Chondrocyte (in vitro differentiated cells): ENCODE measurements around the gene EDN3. TPM values are rescaled to one million over a fixed set of nuclear protein-coding genes. Genes with fewer than 3 reads are reported as not detected.

Experiments used
- DNase-seq: peaks from one replicate; pipeline ENCODE4 v3.0.0; 2021; ENCODE audit warnings: mixed read lengths, low spot score
- H3K27ac Mint-ChIP-seq: one replicate; pipeline ENCODE4 v1.8.0; 2021; ENCODE audit warnings: mild to moderate bottlenecking, moderate library complexity, mixed read lengths; ENCODE audit not compliant: unreplicated experiment
- H3K27me3 Mint-ChIP-seq: 2 replicates; pipeline ENCODE4 v1.8.0; 2021; ENCODE audit warnings: low read depth, mixed read lengths
- H3K36me3 Mint-ChIP-seq: 2 replicates; pipeline ENCODE4 v1.8.0; 2021; ENCODE audit warnings: low read depth, mixed read lengths
- H3K4me1 Mint-ChIP-seq: 2 replicates; pipeline ENCODE4 v1.8.0; 2021; ENCODE audit warnings: low read depth, mild to moderate bottlenecking, mixed read lengths
- H3K4me3 Mint-ChIP-seq: one replicate; pipeline ENCODE4 v1.8.0; 2021; ENCODE audit warnings: mild to moderate bottlenecking, moderate library complexity, mixed read lengths; ENCODE audit not compliant: unreplicated experiment
- H3K9me3 Mint-ChIP-seq: 2 replicates; pipeline ENCODE4 v1.8.0; 2021; ENCODE audit warnings: low read depth, mixed read lengths
- CTCF ChIP-seq: fragments of 200-600 bp; sonication (generic); IDR thresholded peaks from 2 replicates; pipeline ENCODE4 v1.5.0; 2021; ENCODE audit warnings: antibody characterized with exemption, mild to moderate bottlenecking, moderate library complexity
- total RNA-seq: library from RNA; stranded (reverse); gene quantifications from 3 replicates; pipeline ENCODE4 v1.2.1, GENCODE V29; 2021

The EDN3 gene
- total RNA-seq, 1 donor from 2014 or later = 0.55 TPM

GRCh38 chr20:59360934-59361333 is 60.5 kb downstream of the EDN3 start:
- no peaks in the 10 kb centered on the region for H3K36me3 Mint-ChIP-seq
- no peak for TF ChIP-seq CTCF
- no peak overlapping the region for H3K27ac Mint-ChIP-seq
- H3K4me1 Mint-ChIP-seq = no peaks in the 10 kb centered on the region
- no peaks in the 10 kb centered on the region for H3K9me3 Mint-ChIP-seq
- H3K4me3 Mint-ChIP-seq = no peak overlapping the region
- no peak for DNase-seq
- peaks cover 3% of the 10 kb centered on the region for H3K27me3 Mint-ChIP-seq

- Mint-ChIP-seq H3K36me3 (no peaks in the 10 kb centered on the region), H3K9me3 (no peaks in the 10 kb centered on the region), H3K4me1 (no peaks in the 10 kb centered on the region), H3K27me3 (peaks cover 3% of the 10 kb centered on the region), H3K27ac (no peak overlapping the region), H3K4me3 (no peak overlapping the region)
- TF ChIP-seq CTCF = no peak
- DNase-seq = no peak
These were observed 61.0 kb downstream of the EDN3 start for GRCh38 chr20:59361411-59361810.

GRCh38 chr20:59363101-59363500 is 62.7 kb downstream of the EDN3 start:
- H3K36me3 Mint-ChIP-seq = no peaks in the 10 kb centered on the region
- no peak overlapping the region for H3K4me3 Mint-ChIP-seq
- no peaks in the 10 kb centered on the region for H3K9me3 Mint-ChIP-seq
- no peak for TF ChIP-seq CTCF
- H3K27me3 Mint-ChIP-seq = peaks cover 3% of the 10 kb centered on the region
- H3K4me1 Mint-ChIP-seq = no peaks in the 10 kb centered on the region
- no peak for DNase-seq
- no peak overlapping the region for H3K27ac Mint-ChIP-seq

GRCh38 chr20:59364611-59365010 is 64.2 kb downstream of the EDN3 start:
- H3K36me3 Mint-ChIP-seq = no peaks in the 10 kb centered on the region
- H3K4me1 Mint-ChIP-seq = no peaks in the 10 kb centered on the region
- peaks cover 2% of the 10 kb centered on the region for H3K9me3 Mint-ChIP-seq
- no peak for DNase-seq
- TF ChIP-seq CTCF = no peak
- no peak overlapping the region for H3K4me3 Mint-ChIP-seq
- no peak overlapping the region for H3K27ac Mint-ChIP-seq
- H3K27me3 Mint-ChIP-seq = peaks cover 3% of the 10 kb centered on the region

GRCh38 chr20:59365611-59366285 is 65.3 kb downstream of the EDN3 start:
- no peaks in the 10 kb centered on the region for H3K4me1 Mint-ChIP-seq
- H3K4me3 Mint-ChIP-seq = no peak overlapping the region
- peaks cover 2% of the 10 kb centered on the region for H3K9me3 Mint-ChIP-seq
- no peak for TF ChIP-seq CTCF
- no peak for DNase-seq
- no peak overlapping the region for H3K27ac Mint-ChIP-seq
- no peaks in the 10 kb centered on the region for H3K27me3 Mint-ChIP-seq
- no peaks in the 10 kb centered on the region for H3K36me3 Mint-ChIP-seq
